ENCODE results near the gene LGALS3BP.

- TF ChIP-seq RXRA (IDR thresholded peaks at IDR 0.05) (no peak), SP1 (IDR thresholded peaks at IDR 0.05) (no peak), CTCF (IDR thresholded peaks at IDR 0.05; ENCODE audit: low read depth, low read length, missing input control) (no peak), ZBTB33 (IDR thresholded peaks at IDR 0.05) (no peak)
- TF ChIP-seq, protein P1, sequence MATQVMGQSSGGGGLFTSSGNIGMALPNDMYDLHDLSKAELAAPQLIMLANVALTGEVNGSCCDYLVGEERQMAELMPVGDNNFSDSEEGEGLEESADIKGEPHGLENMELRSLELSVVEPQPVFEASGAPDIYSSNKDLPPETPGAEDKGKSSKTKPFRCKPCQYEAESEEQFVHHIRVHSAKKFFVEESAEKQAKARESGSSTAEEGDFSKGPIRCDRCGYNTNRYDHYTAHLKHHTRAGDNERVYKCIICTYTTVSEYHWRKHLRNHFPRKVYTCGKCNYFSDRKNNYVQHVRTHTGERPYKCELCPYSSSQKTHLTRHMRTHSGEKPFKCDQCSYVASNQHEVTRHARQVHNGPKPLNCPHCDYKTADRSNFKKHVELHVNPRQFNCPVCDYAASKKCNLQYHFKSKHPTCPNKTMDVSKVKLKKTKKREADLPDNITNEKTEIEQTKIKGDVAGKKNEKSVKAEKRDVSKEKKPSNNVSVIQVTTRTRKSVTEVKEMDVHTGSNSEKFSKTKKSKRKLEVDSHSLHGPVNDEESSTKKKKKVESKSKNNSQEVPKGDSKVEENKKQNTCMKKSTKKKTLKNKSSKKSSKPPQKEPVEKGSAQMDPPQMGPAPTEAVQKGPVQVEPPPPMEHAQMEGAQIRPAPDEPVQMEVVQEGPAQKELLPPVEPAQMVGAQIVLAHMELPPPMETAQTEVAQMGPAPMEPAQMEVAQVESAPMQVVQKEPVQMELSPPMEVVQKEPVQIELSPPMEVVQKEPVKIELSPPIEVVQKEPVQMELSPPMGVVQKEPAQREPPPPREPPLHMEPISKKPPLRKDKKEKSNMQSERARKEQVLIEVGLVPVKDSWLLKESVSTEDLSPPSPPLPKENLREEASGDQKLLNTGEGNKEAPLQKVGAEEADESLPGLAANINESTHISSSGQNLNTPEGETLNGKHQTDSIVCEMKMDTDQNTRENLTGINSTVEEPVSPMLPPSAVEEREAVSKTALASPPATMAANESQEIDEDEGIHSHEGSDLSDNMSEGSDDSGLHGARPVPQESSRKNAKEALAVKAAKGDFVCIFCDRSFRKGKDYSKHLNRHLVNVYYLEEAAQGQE (IDR thresholded peaks at IDR 0.05) = no peak
These were observed 21.7 kb upstream of the LGALS3BP start for GRCh38 chr17:79001190-79002020.
